ENCODE data around the gene BEND6. TPM values are rescaled to one million over a fixed set of nuclear protein-coding genes. Genes with fewer than 3 reads are reported as not detected.

Gene BEND6
- total and polyA plus RNA-seq, 2 of the 8 experiments (the other 6 are each of a cell fraction or from before 2014, with no cell fraction given) = 0.71 to 2.1 TPM

DNA sequence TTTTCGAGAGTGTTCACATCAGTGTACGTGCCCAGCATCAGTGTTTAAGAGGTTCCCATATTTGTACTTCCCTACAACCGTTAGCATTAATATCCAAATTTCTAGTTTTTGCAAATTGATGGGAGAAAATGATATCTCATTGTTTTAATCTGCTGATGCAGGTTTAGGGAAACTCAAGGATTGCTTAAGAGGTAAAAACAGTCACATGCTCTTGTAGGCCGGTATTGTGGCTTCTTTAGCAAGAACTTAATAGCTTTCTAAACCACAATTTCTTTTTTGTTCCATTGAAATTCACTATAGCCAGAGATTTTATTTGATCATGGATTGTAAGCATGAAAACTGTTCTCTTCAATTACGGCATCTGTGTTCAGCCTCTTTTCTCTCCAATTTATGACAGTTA lies 29.5 kb downstream of the BEND6 start:
- H4K20me1 ChIP-seq (replicated peaks in 1 of 2; ENCODE audit: control insufficient read depth in 1 of 2, insufficient read depth in 2 of 2, low read length in 2 of 2) = no peaks in the 10 kb centered on the region
- POLR2A ChIA-PET (ENCODE audit: partially characterized antibody) = no interaction called here
- no peak overlapping the region for H2AK5ac ChIP-seq (ENCODE audit: low read depth, low read length)
- CTCF ChIA-PET (ENCODE audit: partially characterized antibody) = interaction anchor here (1.1 to 1.7 kb wide), 4 partner anchors 25 to 82 kb away, joined by 3 to 5 read pairs (median 4); no protein-coding TSS in a partner anchor
- no peaks in the 10 kb centered on the region for H3K79me2 ChIP-seq (ENCODE audit: control insufficient read depth in 1 of 2, insufficient read depth in 2 of 2, low read length in 2 of 2)
- no peaks in the 10 kb centered on the region for H3K23me2 ChIP-seq (ENCODE audit: low read depth, low read length)
- FAIRE-seq (no peak), DNase-seq (ENCODE audit: low read depth in 1 of 2, low spot score in 2 of 2) (no peak)
- no peak overlapping the region for H2BK20ac ChIP-seq (ENCODE audit: low read length)
- H3K27ac ChIP-seq (ENCODE audit: low read depth, low read length) = no peak overlapping the region
- H2BK120ac ChIP-seq (replicated peaks; ENCODE audit: low read depth, low read length) = no peak overlapping the region
- no peak overlapping the region for H3K4me2 ChIP-seq (ENCODE audit: insufficient read depth in 1 of 2, low read depth in 2 of 2, low read length in 2 of 2)
- H3K4ac ChIP-seq (replicated peaks; ENCODE audit: insufficient read length, low read depth, low read length) = no peak overlapping the region
- H3K79me1 ChIP-seq (ENCODE audit: low read depth, low read length) = no peaks in the 10 kb centered on the region
- no peak overlapping the region for H3K56ac ChIP-seq (replicated peaks; ENCODE audit: insufficient read length, low read depth, low read length)
- TF ChIP-seq CBX5 (IDR thresholded peaks at IDR 0.05; ENCODE audit: low read depth, low read length) (no peak), CHD2 (IDR thresholded peaks at IDR 0.05; ENCODE audit: low read length) (no peak), YY1 (IDR thresholded peaks at IDR 0.05; ENCODE audit: low read depth, low read length) (no peak), BRCA1 (IDR thresholded peaks at IDR 0.05; ENCODE audit: low read depth, low read length) (no peak), NRF1 (IDR thresholded peaks at IDR 0.05; ENCODE audit: low read depth, low read length) (no peak), SP4 (IDR thresholded peaks at IDR 0.05; ENCODE audit: low read length) (no peak), EZH2 (IDR thresholded peaks at IDR 0.05; ENCODE audit: low read depth, low read length, severe bottlenecking) (no peak), KDM1A (IDR thresholded peaks at IDR 0.05; ENCODE audit: borderline replicate concordance, low read length) (no peak)
- TF ChIP-seq, protein P1, sequence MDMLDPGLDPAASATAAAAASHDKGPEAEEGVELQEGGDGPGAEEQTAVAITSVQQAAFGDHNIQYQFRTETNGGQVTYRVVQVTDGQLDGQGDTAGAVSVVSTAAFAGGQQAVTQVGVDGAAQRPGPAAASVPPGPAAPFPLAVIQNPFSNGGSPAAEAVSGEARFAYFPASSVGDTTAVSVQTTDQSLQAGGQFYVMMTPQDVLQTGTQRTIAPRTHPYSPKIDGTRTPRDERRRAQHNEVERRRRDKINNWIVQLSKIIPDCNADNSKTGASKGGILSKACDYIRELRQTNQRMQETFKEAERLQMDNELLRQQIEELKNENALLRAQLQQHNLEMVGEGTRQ (IDR thresholded peaks at IDR 0.05; ENCODE audit: low read length) = no peak
- no peaks in the 10 kb centered on the region for H3K9me3 ChIP-seq (ENCODE audit: insufficient read depth in 2 of 2, low read depth in 1 of 2, low read length in 1 of 2)
- H4K91ac ChIP-seq (replicated peaks; ENCODE audit: insufficient read length, low read length) = no peak overlapping the region
- no peak overlapping the region for H3K4me3 ChIP-seq (ENCODE audit: extremely low read depth in 1 of 4, insufficient read depth in 2 of 4, low read depth in 3 of 4, low read length in 4 of 4)
- H2AFZ ChIP-seq (ENCODE audit: low read length) = no peak overlapping the region
- no peak overlapping the region for H3K14ac ChIP-seq (ENCODE audit: insufficient read length)
- H3K4me1 ChIP-seq (replicated peaks in 1 of 4; ENCODE audit: control insufficient read depth in 3 of 4, insufficient read depth in 4 of 4, low read length in 3 of 4) = no peaks in the 10 kb centered on the region
- no peak overlapping the region for H3K9ac ChIP-seq (replicated peaks in 1 of 4; ENCODE audit: extremely low read depth in 1 of 4, low read depth in 3 of 4, low read length in 3 of 4)
- no peak overlapping the region for H3K23ac ChIP-seq (ENCODE audit: insufficient read length)
- 90% methylated on average over 5 of the region's 5 CpGs; no CpG with 5 or more reads in 1 of the 2 experiments for WGBS, 2 experiments (ENCODE audit: extremely low coverage in 1 of 2, insufficient coverage in 1 of 2, insufficient read length in 1 of 2, insufficient replicate concordance in 2 of 2, low coverage in 1 of 2, low lambda C conversion rate in 2 of 2, missing lambda C conversion rate in 1 of 2)
- H3K27me3 ChIP-seq (replicated peaks in 1 of 4; ENCODE audit: control insufficient read depth in 3 of 4, extremely low read depth in 1 of 4, insufficient read depth in 3 of 4, low read length in 3 of 4) = no peaks in the 10 kb centered on the region
- H2BK12ac ChIP-seq (ENCODE audit: low read depth, low read length) = no peak overlapping the region
- H3K18ac ChIP-seq (ENCODE audit: extremely low read depth, low read length) = no peak overlapping the region
- no peaks in the 10 kb centered on the region for H3K36me3 ChIP-seq (ENCODE audit: control insufficient read depth in 2 of 4, insufficient read depth in 4 of 4, low read length in 3 of 4)
- H4K5ac ChIP-seq (ENCODE audit: insufficient read length, low read depth, low read length) = no peak overlapping the region
- H2BK15ac ChIP-seq (ENCODE audit: low read length) = no peak overlapping the region
- no peak overlapping the region for H2BK5ac ChIP-seq (ENCODE audit: low read depth, low read length)
- no peak overlapping the region for H4K8ac ChIP-seq (ENCODE audit: extremely low read depth, insufficient read depth, low read length)
